Keratinocyte (primary cell): ENCODE data around the gene POR.
A peak's percentile ranks its signal among the peaks of the same experiment; 100 is the strongest.

Source experiments
- EZH2 ChIP-seq: IDR thresholded peaks from one replicate; pipeline ENCODE4 v1.6.1; 2012; ENCODE audit warnings: inconsistent platforms, mild to moderate bottlenecking, low read length, moderate library complexity
- TF ChIP-seq, protein P1 (sequence below), 3 experiments: IDR thresholded peaks in 1 of 3; conservative IDR thresholded peaks in 1 of 3; optimal IDR thresholded peaks in 1 of 3; 2 replicates in 2 of 3; 3 replicates in 1 of 3; pipeline versions ENCODE3 to v1.5.1; 2011; ENCODE audit warnings: low read length in 3 of 3, mild to moderate bottlenecking in 3 of 3, moderate library complexity in 2 of 3, control low read depth in 1 of 3, inconsistent platforms in 1 of 3; ENCODE audit not compliant: insufficient read depth in 2 of 3; ENCODE audit errors: extremely low read depth in 1 of 3

DNA sequence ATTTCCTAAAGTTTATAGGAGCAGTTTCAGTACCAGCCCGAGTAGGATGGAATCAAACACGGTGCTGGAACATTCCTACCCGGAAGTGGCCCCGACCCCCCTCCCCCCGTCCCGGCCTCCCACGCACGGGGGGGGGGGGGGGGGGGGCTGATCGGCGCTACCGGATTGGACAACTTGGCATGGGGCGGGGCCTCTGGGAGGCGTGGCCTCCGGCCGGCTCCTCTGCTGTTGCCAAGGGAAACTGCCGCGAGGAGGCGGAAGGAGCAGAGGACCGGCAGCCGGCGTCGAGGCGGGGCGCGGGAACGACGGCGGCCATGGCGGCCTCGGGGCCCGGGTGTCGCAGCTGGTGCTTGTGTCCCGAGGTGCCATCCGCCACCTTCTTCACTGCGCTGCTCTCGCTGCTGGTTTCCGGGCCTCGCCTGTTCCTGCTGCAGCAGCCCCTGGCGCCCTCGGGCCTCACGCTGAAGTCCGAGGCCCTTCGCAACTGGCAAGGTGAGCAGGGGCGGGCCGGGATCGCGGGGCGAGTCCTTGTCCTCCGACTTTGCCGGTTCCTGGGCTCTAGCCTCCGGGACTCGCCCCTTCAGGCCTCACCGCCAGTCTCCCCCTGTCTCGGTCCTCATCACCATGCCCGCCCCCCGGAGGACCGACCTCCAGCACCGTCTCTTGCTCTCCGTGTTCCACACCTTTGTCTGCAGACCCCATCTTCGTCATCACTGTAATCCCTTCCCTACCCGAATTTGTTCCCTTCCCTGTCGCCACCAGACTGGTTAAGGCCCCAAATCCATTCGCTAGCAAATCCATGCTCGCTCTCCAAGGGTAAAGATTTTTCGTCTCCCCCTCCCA is 36.0 kb upstream of the POR start, which contains the start of gene RHBDD2:
- TF ChIP-seq, protein P1, sequence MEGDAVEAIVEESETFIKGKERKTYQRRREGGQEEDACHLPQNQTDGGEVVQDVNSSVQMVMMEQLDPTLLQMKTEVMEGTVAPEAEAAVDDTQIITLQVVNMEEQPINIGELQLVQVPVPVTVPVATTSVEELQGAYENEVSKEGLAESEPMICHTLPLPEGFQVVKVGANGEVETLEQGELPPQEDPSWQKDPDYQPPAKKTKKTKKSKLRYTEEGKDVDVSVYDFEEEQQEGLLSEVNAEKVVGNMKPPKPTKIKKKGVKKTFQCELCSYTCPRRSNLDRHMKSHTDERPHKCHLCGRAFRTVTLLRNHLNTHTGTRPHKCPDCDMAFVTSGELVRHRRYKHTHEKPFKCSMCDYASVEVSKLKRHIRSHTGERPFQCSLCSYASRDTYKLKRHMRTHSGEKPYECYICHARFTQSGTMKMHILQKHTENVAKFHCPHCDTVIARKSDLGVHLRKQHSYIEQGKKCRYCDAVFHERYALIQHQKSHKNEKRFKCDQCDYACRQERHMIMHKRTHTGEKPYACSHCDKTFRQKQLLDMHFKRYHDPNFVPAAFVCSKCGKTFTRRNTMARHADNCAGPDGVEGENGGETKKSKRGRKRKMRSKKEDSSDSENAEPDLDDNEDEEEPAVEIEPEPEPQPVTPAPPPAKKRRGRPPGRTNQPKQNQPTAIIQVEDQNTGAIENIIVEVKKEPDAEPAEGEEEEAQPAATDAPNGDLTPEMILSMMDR (optimal IDR thresholded peaks at IDR 0.05 in 1 of 3, IDR thresholded peaks at IDR 0.05 in 1 of 3, conservative IDR thresholded peaks at IDR 0.05 in 1 of 3; ENCODE audit: extremely low read depth in 1 of 3, insufficient read depth in 2 of 3, low read length in 3 of 3), result peak in 2 of 3 experiments; percentile 10 to 14
- no peak for TF ChIP-seq EZH2
